ENCODE results near the gene KLC1. TPM values are rescaled to one million over a fixed set of nuclear protein-coding genes. Genes with fewer than 3 reads are reported as not detected.

KLC1 gene
- polyA plus RNA-seq, 2 of the 4 experiments (the other 2 are of a cell fraction) = 81.8 to 150 TPM

DNA sequence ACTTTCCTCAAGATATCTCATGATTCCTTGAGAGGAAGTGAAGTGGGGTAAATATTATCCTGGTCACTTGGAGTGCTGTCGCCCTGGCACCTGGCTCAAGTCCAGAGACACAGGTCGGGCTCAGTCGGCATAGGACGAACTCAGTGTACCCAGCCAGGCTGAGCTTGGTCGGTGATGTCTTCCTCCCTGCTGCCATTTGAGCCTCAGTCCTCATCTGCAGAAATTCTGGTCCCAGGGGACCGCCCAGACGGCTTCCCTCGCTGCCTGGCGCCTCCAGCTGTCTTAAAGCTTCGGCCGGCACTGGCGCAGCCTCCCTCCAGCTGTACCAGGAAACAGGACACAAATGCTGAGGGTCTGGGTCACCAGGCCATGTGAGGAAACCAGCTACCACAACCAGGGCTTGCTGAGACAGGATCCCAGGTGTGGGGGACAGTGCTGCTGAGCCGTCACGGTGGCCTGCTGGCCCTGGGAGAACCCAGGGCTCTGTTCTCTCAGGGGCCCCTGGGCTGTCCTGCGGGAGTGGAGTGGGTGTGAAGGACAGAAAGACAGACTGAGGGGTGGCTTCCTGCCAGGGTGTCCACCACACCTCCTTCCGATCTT lies 5.0 kb upstream of the KLC1 start:
- DNase-seq (ENCODE audit: low read depth in 1 of 2, low spot score in 1 of 2) = no peak
- no peaks in the 10 kb centered on the region for H3K9me3 ChIP-seq
- ChIA-PET CTCF (interaction anchor here (0.6 kb wide), 1 partner anchor 46 kb away, joined by 3 read pairs; no protein-coding TSS in a partner anchor), POLR2A (interaction anchor here (0.8 kb wide), 1 partner anchor 26 kb away, joined by 3 read pairs; no protein-coding TSS in a partner anchor)
- FAIRE-seq = no peak
- peak overlapping the region; percentile 59 to 85; a peak in 4 of 6 replicates for H3K27ac ChIP-seq
- 90% methylated on average over 16 of the region's 16 CpGs for WGBS (ENCODE audit: missing lambda C conversion rate)
- no peak for ATAC-seq
- no peak for TF ChIP-seq SMC3 (IDR thresholded peaks at IDR 0.05)
- TF ChIP-seq, protein P1, sequence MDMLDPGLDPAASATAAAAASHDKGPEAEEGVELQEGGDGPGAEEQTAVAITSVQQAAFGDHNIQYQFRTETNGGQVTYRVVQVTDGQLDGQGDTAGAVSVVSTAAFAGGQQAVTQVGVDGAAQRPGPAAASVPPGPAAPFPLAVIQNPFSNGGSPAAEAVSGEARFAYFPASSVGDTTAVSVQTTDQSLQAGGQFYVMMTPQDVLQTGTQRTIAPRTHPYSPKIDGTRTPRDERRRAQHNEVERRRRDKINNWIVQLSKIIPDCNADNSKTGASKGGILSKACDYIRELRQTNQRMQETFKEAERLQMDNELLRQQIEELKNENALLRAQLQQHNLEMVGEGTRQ (IDR thresholded peaks at IDR 0.05) = no peak
- no peak overlapping the region for H3K4me2 ChIP-seq
- H3K4me3 ChIP-seq = no peak overlapping the region
- H3K4me1 ChIP-seq = peaks cover 41% of the 10 kb centered on the region

DNA sequence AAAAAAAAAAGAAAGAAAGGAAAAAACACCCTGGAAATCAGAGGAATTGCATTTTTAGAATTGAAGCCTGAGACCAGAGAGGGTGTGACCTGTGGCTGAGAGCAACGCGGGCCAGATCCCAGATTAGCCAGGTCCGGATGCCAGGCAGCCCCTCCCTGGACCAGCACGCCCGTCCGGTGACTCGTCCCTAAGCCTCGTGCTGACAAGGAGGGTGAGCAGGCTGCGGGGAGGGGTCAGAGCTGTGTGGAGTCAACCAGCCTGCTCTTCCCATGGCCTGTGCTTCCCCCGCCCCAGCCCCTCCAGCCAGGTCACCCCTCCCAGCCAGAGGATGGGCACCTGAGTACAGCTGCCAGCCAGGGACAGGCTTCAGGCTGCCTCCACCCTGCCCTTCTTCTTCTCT lies 4.2 kb upstream of the KLC1 start:
- 3% methylated on average over 9 of the region's 10 CpGs for WGBS (ENCODE audit: missing lambda C conversion rate)
- Histone ChIP-seq H3K27ac (peak overlapping the region; percentile 59 to 85), H3K9me3 (no peaks in the 10 kb centered on the region), H3K4me1 (peaks cover 38% of the 10 kb centered on the region), H3K4me3 (no peak overlapping the region), H3K4me2 (peak overlapping the region; percentile 55)
- TF ChIP-seq MYC (IDR thresholded peaks at IDR 0.05; ENCODE audit: borderline replicate concordance, low read length) = peak; percentile 78
- no peak for TF ChIP-seq SREBF2 (IDR thresholded peaks at IDR 0.05)
- TF ChIP-seq ZNF302 (CRISPR knock-in tag; IDR thresholded peaks at IDR 0.05) = no peak
- 0 out of 5 replicates have a peak, but pooled peaks of 1 of the 2 experiments have one; percentile 9 for TF ChIP-seq JUN (IDR thresholded peaks at IDR 0.05)
- TF ChIP-seq ESRRA (IDR thresholded peaks at IDR 0.05; ENCODE audit: borderline replicate concordance, low read length) = 0 out of 2 replicates have a peak, but pooled peaks have one; percentile 32
- TF ChIP-seq ZFP36 (IDR thresholded peaks at IDR 0.05; ENCODE audit: borderline replicate concordance, partially characterized antibody) = no peak
- TF ChIP-seq CHD4 (IDR thresholded peaks at IDR 0.05; ENCODE audit: borderline replicate concordance) = no peak
- no peak for TF ChIP-seq MAFK (IDR thresholded peaks at IDR 0.05; ENCODE audit: partially characterized antibody)
- TF ChIP-seq FOSL2 (IDR thresholded peaks at IDR 0.05) = no peak
- TF ChIP-seq FOSL2 (CRISPR knock-in tag; IDR thresholded peaks at IDR 0.05) = peak; percentile 52
- TF ChIP-seq, protein P2, sequence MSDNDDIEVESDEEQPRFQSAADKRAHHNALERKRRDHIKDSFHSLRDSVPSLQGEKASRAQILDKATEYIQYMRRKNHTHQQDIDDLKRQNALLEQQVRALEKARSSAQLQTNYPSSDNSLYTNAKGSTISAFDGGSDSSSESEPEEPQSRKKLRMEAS (IDR thresholded peaks at IDR 0.05) = peak; percentile 86
- FAIRE-seq = no peak
- ChIA-PET POLR2A (no interaction called here), CTCF (interaction anchor here (1.1 to 1.6 kb wide), 2 partner anchors 9 to 12 kb away, joined by 3 read pairs; no protein-coding TSS in a partner anchor)
- peak; percentile 51 to 62 for ATAC-seq
- peak; percentile 62 to 81 for DNase-seq (ENCODE audit: low read depth in 1 of 2, low spot score in 1 of 2)

DNA sequence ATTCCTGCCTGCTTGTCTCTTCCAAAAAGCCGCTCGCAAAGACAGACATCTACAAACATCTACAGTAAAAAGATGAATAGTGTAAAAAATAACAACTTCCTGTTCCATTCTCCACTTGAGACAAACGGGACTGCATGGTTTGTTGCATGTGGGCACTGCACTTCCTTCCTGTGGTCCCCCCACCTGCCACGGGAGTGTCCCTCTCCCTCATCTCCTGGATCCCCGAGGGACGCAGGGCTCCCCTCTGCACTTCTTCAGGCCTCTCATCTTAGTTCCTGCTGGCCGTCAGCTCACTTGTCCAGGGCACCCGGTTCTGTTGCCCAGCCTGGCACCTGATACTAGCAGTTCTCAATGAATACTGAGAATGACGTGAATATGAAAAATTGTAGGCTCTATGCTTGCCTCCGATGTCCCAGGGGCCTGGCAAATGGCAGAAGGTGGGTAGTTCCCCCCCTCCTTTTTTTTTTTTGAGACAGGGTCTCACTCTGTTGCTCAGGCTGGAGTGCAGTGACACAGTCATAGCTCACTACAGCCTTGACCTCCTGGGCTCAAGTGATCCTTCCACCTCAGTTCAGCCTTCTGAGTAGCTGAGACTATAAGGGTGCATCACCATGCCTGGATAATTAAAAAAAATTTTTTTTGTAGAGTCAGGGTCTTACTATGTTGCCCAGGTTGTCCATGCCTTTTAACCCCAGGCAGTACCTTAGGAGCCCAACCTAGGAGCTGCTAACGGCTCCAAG lies 3.5 kb upstream of the KLC1 start:
- peak overlapping the region; percentile 55 for H3K4me2 ChIP-seq
- ATAC-seq = no peak

DNA sequence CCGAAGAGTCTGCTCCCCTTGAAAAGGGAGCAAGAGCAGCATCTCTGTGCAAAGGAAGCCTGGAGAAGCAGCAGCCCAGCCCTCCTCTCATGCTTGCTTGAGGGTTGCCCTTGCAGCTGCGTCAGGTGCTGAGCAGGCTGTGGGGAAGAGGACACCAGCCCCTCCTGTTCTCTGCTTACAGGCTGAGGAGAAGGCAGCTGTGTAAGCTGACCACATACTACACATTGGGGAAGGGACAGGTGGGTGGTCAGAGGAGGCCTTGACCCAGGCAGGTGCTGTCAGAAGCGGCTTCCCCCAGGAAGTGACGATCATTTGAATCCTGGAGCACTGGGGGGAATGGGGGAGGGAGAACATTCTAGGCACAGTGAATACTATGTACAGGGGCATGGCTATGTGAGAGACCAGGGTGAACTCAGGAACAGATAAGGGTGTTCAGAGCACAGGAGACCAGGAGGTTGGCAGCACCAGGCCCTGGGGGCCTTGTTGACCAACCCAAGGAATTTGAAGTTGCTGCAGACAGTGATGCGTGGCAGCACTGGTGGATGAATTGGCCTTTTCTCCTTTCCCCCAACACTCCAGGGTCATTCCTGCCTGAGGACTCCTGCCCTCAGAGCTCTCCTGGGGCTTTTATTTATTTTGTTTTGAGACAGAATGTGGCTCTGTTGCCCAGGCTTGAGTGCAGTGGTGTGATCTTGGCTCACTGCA lies 2.7 kb upstream of the KLC1 start:
- TF ChIP-seq RFX5 (IDR thresholded peaks at IDR 0.05) (no peak), HOXB5 (CRISPR knock-in tag; IDR thresholded peaks at IDR 0.05) (no peak), KDM5A (IDR thresholded peaks at IDR 0.05) (no peak), HOXB13 (CRISPR knock-in tag; IDR thresholded peaks at IDR 0.05; ENCODE audit: low read depth) (no peak), MAZ (IDR thresholded peaks at IDR 0.05; ENCODE audit: borderline replicate concordance, low read depth, low read length) (no peak), NPAS2 (CRISPR knock-in tag; IDR thresholded peaks at IDR 0.05; ENCODE audit: borderline replicate concordance) (no peak), EHF (CRISPR knock-in tag; IDR thresholded peaks at IDR 0.05) (no peak)
- Histone ChIP-seq H3K4me2 (no peak overlapping the region), H3K4me3 (no peak overlapping the region), H3K4me1 (peaks cover 47% of the 10 kb centered on the region), H3K27ac (peak overlapping the region in 1 of 2 experiments; percentile 85; a peak in 3 of 6 replicates), H3K9me3 (no peaks in the 10 kb centered on the region)
- ATAC-seq (no peak), FAIRE-seq (no peak), DNase-seq (ENCODE audit: low read depth in 1 of 2, low spot score in 1 of 2) (no peak)
- ChIA-PET POLR2A (interaction anchor here (0.6 kb wide), 1 partner anchor 43 kb away, joined by 5 read pairs; no protein-coding TSS in a partner anchor), CTCF (interaction anchor here (1.6 kb wide), 1 partner anchor 10 kb away, joined by 3 read pairs; no protein-coding TSS in a partner anchor)
- 95% methylated on average over 5 of the region's 5 CpGs for WGBS (ENCODE audit: missing lambda C conversion rate)

More for the DNA sequence above, 3.5 kb upstream of the KLC1 start:
- 74% methylated on average over 11 of the region's 11 CpGs for WGBS (ENCODE audit: missing lambda C conversion rate)
- Histone ChIP-seq H3K9me3 (no peaks in the 10 kb centered on the region), H3K4me3 (no peak overlapping the region), H3K27ac (peak overlapping the region; percentile 59 to 85), H3K4me1 (peaks cover 40% of the 10 kb centered on the region)
- no peak for FAIRE-seq
- DNase-seq (ENCODE audit: low read depth in 1 of 2, low spot score in 1 of 2) = no peak
- TF ChIP-seq POLR2A (IDR thresholded peaks at IDR 0.05; ENCODE audit: low read length) (no peak), BHLHE40 (IDR thresholded peaks at IDR 0.05; ENCODE audit: low read depth, low read length) (no peak), POLR2AphosphoS2 (conservative IDR thresholded peaks at IDR 0.05; ENCODE audit: low read length) (no peak)
- ChIA-PET POLR2A (no interaction called here), CTCF (interaction anchor here (1.1 to 1.6 kb wide), 2 partner anchors 10 to 12 kb away, joined by 3 read pairs; no protein-coding TSS in a partner anchor)

Data from A549 (cell line).